ENCODE data around the gene SMAD5.

Gene SMAD5

DNA sequence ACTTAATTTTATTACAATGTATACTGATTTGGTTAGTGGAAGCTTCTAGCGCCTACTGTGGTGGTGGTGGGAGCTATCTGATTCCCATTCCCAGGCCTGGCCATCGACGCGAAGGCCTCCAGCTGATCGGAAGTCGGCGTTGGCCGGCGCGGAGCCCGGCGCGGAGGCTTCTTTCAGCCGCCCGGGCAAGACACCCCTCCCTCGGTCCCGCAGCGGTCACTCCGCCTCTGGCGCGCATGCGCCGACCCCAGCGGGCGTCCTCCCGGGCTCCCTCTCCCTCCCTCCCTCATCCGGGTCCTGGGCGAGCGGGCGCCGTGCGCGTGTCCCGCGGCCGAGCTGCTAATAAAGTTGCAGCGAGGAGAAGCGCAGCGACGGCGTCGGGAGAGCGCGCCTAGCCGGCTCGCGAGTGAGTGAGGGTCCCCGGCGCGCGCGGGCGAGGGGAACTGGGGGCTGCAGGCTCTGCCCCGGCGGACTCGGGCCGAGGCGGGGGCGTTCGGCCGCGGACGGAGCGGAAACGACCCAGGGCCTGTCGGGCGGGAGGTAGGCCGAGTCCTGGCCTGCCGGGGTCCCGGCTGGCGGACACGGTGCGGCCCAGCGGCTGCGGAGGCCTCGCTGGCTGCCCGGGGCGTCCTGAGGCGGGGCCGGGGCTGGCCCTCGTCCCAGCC, at the start of gene SMAD5:
SMAD5 (plus strand) TSS at position 289 of the 665 bp plus-strand sequence. CDS start 20,916 bp downstream, outside the sequence.
- DNase-seq = peak; percentile 74

DNA sequence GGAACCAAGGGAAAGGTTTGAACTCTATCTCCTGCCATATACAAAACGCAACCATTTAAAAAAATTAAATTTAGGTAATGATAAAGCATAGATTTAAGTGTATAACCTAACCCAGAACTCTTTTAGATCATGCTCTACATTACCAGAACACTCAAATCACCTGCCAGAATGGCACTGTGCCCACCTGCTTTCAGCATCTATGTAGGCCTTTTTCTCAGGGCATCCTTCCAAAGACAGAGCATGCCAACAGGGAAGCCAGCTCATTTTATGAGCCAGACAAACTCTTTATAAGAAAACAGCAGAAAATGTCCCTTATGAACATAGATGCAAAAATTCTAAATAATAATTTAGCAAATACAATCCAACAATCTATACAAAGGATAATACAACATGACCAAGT, 47.9 kb upstream of the SMAD5 start:
- DNase-seq = no peak

DNA sequence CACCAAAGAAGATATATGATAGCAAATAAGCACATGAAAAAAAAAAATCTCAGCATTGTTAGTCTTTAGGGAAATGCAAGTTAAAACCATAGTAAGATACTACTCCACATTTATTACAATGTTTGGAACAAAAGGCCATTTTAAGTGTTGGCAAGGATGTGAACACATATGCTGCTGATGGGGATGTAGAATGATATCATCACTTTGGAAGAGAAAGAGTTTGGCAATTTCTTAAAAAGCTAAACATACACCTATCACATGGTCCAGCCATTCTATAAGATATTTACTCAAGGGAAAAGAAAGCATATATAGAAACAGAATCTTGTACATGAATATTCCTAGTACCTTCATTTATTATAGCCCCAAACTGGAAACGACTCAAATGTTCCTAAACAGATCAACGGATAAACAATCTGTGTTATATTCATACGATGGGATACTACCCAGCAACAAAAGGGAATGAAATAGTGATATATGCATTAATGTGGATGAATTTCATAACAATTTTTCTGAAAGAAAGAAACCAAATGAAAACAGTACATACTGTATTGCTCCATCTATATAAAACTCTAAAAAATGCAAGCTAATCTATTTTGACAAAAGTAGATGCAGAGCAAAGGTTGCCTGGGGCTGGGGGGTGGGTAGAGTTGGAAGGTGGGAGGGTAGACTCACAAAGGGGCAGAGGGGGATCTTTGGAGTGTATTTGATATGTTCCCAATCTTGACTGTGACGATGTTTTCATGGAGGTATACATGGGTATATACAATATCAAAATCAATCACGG, 45.7 kb upstream of the SMAD5 start:
- no peak for DNase-seq

DNA sequence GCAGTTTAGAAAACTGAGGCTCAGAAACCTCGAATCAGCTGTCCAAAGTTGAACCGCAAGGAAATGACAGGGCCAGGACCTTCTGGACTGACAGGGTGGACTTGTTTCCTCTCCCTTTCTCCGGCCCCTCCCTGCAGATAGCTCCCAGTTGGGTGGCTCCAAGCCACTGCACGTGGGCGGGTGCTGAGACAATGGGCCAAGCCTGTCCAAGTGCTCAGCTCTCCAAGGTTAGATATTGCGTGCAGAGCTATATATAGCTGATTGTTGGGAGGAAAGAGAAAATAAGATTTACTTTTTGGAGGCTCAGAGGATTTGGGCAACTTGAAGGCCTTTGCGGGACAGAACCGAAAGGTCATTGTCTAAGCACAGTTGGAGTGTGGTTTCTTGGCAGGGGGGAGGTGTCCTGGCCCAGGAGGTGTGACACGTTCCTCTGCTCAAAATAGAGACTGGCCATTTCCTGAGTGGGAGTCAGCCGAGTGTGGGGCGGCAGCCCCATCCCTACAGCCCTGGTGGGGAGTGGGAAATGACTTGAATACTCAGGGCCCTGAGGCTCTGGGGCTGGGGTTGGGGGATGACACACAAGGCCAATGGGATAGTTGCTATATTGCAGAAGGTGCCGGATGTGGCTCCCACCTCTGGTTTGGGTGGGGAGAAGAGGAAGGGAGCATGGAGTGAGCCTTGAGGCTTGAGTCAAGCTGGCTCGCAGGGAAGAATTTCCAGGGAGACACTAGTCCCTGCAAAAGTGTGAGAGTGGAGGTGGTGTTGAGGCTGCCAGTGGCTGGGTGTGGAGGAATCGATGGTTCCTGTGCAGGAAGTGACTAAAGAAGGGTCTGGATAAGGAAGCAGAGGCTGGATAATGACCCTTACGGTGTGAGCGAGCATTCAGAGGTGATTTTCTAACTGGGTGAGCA, 44.4 kb upstream of the SMAD5 start:
- no peak for DNase-seq

DNA sequence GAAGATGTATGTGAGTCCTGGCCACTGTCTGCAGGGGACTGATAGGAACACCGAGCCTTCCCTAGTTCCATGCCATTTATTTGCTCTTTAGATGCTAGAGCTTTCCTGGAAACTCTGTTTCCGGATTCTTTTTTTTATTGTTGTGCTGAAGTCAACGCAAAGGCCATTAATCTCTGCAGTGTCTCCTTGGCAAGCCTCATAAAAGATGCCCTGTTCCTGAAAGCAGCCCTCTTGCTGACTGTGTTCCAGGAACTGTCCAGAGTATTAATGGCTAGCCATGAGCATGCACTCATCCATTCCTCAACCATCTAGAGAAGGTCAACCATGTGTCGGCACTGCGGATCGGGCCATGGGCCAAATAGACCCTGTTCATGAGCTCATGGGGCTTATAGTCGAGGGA, 42.9 kb upstream of the SMAD5 start:
- DNase-seq = no peak

DNA sequence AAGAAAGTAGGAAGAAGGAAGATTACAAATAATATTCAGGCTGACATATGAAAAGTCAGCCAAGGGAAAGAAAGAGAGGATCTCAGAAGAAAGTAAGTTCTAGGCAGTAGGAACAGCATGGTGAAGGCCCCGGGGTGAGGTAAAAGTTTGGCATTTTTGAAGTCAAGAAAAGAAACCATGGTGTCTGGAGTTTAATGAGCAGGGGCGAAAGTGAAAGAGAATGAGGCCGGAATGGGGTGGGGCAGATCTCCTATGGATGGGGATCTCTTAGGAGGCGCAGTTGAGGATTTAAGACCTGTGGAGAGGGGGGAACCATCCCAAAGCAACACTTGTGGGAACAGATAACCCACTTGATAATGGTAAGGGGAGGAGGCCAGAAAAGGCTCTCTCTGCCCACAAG, 42.3 kb upstream of the SMAD5 start:
- no peak for DNase-seq

DNA sequence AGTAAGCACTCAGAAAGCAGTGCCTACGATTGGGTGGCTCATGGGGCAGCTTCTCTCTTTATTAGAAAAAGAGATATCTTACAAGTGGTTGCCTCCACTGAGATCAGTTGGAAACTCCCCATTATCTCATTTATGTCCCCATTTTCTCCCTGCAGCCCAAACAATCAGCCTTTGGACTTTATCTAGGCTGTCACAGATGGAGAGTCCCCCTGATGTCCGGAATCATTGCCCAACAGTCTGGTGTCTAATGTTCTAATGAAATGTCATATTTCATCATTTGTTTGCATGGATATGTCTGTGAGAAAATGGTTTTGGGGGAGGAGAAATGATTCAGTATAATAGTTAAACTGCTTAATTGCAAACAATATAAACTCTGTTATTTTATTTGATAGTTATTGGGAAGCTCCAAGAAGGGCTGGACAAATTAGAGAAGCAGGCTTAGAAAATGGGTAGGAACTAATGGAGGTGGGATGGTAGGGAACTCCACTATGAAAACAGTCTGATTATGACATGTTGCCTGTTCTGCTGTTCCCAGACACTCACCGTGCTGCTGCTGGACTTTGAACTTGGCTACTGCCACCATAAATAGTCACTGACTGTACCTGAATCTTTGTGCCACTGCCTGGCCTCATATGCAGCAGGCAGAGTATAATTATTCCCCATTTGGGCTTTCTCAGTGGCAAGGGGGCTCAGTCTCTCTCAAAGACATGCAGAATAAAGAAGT, 38.3 kb upstream of the SMAD5 start:
- no peak for DNase-seq

DNA sequence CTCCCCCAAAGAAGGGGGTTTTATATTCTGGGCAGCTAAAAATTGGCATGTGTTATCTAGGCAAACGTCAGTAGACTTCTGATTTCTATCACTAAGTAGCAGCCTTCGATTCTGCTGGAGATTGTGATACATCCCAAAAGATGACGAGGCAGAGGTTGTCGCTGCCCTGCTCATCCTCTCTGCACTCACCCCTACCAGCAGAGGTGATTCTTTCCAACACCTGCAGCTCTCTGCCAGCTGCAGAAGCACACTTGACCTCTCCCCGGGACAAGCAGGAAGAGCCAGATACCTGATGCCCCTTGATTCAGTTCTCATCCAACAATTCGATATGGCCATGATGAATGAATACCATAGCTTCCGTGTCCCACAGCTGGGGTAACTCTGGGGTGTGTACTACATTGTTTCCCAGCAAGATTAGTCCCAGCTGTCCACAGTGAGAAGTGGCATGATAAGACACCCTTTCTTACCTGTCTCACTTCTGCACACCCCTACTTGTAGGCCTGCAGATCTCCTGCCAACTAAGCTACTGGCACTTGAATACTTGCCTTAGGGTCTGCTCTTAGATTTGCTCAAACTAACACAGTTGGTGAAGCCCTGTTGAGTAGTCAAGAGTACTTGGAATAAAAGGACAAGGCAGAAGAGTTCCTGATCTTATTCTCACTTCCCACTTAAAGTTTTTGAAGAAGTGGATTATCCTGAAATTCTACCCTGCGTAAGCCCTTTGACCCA, 37.6 kb upstream of the SMAD5 start:
- DNase-seq = no peak

DNA sequence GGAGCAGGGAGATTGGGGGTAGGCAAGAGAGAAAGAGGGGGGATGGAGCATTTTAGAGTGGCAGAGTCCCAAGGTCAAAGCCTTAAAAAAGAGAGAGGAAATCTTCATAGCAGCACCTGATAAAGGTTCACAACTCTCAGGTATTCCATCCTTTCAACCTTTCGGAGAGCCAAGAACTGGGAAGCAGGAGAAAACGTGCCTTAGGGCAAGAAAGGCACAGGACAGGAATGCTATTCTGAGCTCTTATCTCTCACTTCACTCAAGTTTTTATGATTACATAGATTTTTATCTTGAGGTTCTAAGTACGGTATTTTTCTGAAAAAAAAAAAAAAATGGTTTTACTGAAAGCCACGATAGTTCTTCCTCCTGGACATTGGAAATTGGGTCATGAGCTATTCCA, 34.5 kb upstream of the SMAD5 start:
- no peak for DNase-seq

DNA sequence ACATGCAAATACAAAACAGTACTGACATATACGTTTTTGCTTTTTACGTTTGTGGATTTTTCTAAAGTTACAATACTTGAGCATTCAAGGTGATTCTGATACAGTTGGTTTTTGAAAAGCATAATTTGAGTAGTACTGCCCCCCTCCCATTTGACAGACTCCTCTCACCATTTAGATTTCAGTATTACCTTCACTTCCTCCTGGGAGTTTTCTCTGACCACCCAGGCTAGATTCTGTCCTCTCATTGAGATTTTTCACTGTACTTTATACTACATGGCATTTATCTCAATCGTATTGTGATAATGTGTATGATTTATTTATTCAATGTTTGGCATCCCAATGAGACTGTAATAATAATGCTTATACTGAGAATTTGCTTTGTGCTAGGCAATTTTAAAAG, 32.8 kb upstream of the SMAD5 start:
- no peak for DNase-seq

DNA sequence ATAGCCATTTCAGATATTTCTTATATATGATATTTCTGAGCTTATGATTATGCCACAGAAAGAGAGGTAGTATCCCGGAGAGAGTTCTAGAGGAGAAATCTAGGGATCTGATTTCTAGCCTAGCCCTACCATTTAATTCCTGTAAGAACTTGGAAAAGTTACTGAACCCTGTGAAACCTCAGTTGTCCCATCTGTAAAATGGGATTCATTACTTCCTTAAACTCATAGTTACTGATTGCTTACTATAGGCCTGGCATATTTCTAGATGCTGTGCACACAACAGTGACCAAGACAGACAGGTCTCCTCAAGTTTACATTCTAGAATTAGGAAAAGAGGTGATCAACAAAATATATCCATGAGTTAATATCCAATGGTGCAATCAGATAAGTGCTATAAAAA, 30.8 kb upstream of the SMAD5 start:
- DNase-seq = no peak

DNA sequence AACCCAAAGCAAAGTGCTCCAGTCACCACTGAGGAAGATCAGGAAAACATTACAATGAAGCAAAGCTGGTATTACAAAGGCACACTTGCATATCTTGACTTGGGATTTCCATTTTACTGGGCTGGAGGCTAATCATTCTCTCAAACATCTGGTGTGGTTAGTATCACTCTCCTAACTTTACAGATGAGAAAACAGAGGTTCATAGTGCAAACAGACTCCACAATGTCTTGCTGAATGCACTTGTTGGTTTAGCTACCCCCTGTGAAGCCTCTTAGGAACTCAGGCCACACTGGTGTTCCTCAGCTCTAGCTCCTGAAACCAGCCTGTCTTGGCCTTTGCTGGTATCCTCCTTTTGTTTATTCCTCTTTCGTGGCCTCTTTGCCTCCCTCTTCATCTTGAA, 29.5 kb upstream of the SMAD5 start:
- DNase-seq = no peak

DNA sequence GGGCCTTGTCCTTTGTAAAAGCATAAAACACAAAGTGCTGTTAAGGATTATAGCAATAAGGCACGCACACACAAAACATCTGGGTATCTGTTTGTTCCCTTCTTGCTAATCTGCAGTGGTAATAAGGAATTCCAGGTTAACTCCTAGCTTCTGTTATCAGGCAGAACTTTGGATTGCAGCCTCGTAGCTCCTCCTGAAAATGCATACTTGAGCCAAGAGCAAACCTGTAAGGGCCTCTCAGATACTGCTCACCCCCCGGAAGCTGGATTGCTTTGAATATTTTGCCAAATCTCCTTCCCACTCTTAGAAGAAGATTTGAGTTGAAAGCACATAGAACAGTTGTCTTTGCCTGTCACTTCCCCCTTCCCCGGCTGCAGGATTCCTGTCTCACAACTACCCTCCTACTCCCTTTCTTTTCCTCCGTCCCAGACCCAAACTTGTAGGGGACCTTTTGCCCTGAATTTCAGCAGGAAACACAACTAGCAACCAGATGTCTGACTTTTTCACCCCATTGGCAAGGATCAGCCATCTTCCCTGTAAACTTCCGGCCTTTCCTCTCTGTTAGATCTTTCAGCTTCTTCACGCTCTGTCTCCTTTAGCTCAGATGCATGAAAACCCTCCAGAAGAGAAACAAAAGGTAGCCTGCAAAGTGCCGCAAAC, 28.2 kb upstream of the SMAD5 start:
- no peak for DNase-seq

DNA sequence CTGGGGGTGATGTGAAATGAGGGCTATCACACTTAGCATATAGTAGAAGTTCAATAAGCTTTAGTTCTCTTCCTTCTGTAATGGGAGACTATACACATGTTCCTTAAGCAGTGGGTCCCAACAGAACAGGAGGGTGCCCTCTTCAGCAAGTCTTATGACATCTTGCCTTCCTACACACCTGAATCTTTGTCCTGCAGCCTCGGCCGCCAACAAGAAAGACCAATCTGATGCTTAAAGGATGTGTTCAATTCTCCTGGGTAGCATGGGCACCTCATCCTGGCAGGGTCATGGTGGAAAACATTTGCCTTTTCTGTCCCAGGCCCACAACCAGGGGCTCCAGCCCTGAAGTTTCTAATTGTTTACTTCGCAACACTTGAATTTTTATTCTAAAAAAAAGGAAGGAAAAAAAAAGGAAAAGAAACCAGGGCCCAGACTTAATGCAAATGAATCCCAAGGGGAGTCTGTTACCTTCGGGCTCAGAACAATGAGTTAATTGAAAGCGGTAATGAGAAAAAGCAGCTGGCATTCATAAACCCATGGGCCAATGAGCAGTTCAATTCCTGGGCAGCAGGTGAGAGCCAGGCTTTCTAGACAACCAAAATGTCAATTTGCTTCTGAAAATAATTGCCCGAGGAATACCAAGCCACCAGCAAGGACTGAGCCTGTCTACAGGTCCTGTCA, 26.2 kb upstream of the SMAD5 start:
- no peak for DNase-seq

DNA sequence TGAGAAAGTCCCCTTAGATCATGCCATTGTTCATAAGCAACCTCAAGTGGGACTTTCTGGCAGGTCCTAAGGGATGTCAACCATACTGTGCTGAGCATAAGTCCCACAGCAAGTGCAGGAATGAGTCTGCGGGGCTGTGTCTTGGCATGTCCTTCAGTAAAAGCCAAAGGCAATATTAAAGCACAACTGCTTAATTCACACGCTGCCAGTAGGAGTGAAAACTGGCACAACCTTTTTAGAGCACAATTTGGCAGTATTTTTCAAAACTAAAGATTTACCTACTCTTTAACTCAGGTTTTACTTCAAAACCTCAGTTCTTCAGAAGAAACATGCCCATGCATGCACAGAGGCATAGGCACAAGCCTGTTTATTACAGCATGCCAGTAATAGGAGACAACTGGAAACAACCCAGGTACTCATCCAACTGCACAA, 24.4 kb upstream of the SMAD5 start:
- no peak for DNase-seq

DNA sequence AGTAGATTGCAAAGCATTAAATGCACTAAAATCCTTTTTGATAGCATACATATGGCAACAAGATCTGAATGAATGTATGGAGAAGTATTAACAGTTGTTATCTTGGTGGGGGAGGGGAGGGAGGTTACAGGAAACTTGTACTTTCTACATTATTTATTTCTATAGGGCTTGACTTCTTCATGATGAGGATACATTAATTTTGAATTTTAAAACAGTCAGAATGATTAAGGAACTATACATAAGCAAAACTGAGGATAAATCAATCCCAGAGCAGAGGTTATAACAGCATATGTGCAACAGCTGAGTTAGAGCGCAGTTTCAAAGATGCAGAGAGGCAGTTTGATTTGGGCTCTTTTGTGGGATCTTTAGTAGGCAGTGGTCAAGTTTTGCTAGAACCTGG, 23.9 kb upstream of the SMAD5 start:
- no peak for DNase-seq

DNA sequence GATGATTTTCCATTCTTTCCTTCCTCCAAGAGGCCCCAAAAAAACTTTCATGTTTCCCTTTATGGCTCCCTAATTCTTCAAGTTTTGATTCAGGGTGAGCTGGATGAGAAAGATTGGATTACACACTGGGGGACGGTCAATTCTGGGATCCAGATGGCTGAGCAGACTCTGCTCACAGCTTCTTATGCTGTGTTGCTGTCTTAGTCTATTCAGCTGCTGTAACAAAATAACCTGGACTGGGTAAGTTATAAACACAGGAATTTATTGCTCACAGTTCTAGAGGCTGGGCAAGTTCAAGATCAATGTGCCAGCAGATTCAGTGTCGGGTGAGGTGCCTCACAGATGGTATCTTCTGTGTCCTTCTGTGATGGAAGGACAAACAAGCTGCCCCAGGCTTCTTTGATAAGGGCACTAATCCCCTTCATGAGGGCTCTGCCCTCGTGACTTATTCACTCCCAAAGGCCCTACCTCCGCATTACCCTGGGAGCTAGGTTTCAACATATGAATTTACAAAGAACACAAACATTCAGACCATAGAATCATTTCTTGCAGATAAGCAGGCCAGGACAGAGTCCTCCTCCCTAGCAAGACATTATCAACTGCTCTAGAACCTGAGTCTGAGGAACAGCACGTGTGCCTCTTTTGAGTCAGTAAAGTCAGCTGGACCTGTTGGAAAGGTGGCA, 23.1 kb upstream of the SMAD5 start:
- no peak for DNase-seq

DNA sequence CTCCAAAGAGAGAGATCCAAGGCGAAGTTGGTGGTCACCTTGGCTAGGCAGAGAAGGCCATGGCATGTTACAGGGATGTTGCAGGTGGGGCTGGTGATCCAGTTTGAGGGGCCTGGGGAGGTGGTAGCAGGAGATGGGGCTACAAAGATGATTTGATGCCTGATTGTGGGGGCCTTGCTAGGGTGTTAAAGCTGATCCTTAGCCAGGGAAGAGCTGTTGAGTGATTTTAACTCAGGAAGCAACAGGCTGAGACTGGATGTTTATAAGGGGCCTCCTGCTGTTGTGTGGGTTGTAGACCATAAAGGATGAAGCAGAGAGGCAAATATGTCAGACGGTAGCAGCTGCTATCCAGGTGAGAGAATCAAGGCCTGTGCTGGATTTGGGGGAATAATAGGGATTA, 19.0 kb upstream of the SMAD5 start:
- DNase-seq = no peak

DNA sequence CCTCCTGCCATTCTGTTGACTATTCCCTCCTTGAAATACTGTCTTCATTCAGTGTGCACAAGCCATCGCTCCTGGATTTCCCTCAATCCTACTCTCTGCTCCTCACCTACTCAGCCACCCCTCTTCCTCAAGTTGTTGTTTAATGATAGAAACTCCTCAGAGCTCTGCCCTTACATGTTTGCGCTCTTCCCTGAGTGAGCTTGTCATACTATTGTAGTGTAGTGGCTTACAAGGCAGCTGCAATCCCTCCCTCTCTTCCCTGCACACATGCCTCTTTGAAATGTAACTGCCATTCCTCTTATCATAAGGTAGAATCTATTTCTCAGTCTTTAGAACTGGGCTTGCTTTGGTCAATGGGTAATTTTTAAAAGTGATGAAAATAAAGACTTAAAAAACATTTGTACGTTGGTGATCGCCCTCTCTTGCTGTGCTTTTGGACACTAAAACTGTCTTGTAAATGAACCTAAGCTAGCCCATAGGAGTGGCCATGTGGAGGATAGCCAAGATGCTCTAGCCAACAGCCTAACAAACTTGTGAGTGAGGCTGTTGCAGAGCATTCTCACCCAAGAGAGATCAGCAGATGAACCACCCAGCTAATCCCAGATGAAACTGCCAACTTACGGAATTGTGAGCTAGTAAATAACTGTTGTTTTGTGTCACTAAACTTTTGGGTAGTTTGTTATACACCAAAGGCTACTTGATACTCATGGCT, 18.1 kb upstream of the SMAD5 start:
- no peak for DNase-seq
